ENCODE data around the gene VTCN1.
"Not testable (repeated sequence)": the region's sequence is repeated elsewhere in the genome, so short reads cannot be mapped to it uniquely, and the experiment has no call there.

VTCN1 gene

GRCh38 chr1:117162816-117163215 lies 47.9 kb downstream of the VTCN1 start:
- no peak for DNase-seq

GRCh38 chr1:117161887-117162286 lies 48.8 kb downstream of the VTCN1 start:
- no peak for DNase-seq

GRCh38 chr1:117151305-117151704 lies 59.4 kb downstream of the VTCN1 start:
- not testable (repeated sequence) for DNase-seq

- no peak for DNase-seq
Observed at GRCh38 chr1:117150316-117150715, 60.4 kb downstream of the VTCN1 start.

GRCh38 chr1:117147856-117148588 lies 62.7 kb downstream of the VTCN1 start:
- no peak for DNase-seq

- no peak for DNase-seq
Observed at GRCh38 chr1:117147341-117147831, 63.3 kb downstream of the VTCN1 start.

GRCh38 chr1:117146575-117147340 lies 64.0 kb downstream of the VTCN1 start:
- no peak for DNase-seq

GRCh38 chr1:117146072-117146471 lies 64.7 kb downstream of the VTCN1 start:
- DNase-seq = no peak

GRCh38 chr1:117143871-117144270 lies 66.9 kb downstream of the VTCN1 start:
- DNase-seq = no peak

- no peak for DNase-seq
Observed at GRCh38 chr1:117143172-117143571, 67.6 kb downstream of the VTCN1 start.

- no peak for DNase-seq
Observed at GRCh38 chr1:117142200-117142599, 68.5 kb downstream of the VTCN1 start.

- no peak for DNase-seq
Observed at GRCh38 chr1:117138561-117138960, 72.2 kb downstream of the VTCN1 start.

GRCh38 chr1:117138106-117138505 lies 72.6 kb downstream of the VTCN1 start:
- no peak for DNase-seq

GRCh38 chr1:117137281-117137855 lies 73.4 kb downstream of the VTCN1 start:
- DNase-seq = no peak

GRCh38 chr1:117136749-117137148 lies 74.0 kb downstream of the VTCN1 start:
- DNase-seq = no peak

- DNase-seq = no peak
Observed at GRCh38 chr1:117135329-117135728, 75.4 kb downstream of the VTCN1 start.

GRCh38 chr1:117130526-117130925 lies 80.2 kb downstream of the VTCN1 start:
- DNase-seq = no peak

GRCh38 chr1:117128323-117129079 lies 82.2 kb downstream of the VTCN1 start:
- no peak for DNase-seq

- no peak for DNase-seq
Observed at GRCh38 chr1:117127795-117128194, 82.9 kb downstream of the VTCN1 start.

- no peak for DNase-seq
Observed at GRCh38 chr1:117124661-117125060, 86.1 kb downstream of the VTCN1 start.

GRCh38 chr1:117123274-117123673 lies 87.5 kb downstream of the VTCN1 start:
- no peak for DNase-seq

- no peak for DNase-seq
Observed at GRCh38 chr1:117122330-117123025, 88.2 kb downstream of the VTCN1 start.
